NB4 (cell line): ENCODE results near the gene PRL.

Experiments used
- MYC ChIP-seq: IDR thresholded peaks from 2 replicates; pipeline ENCODE4 v1.6.1; 2011; ENCODE audit warnings: low read depth, low read length
- POLR2A ChIP-seq: IDR thresholded peaks from 2 replicates; pipeline ENCODE4 v1.6.1; 2011; ENCODE audit warnings: mild to moderate bottlenecking; ENCODE audit not compliant: insufficient read length; ENCODE audit errors: extremely low read depth
- TF ChIP-seq, protein P1 (sequence below): IDR thresholded peaks from one replicate; pipeline ENCODE4 v1.5.1; 2012; ENCODE audit warnings: low read depth, low read length
- TF ChIP-seq, protein P2 (sequence below): IDR thresholded peaks from 2 replicates; pipeline ENCODE4 v1.6.1; 2011; ENCODE audit warnings: low read depth, low read length

DNA sequence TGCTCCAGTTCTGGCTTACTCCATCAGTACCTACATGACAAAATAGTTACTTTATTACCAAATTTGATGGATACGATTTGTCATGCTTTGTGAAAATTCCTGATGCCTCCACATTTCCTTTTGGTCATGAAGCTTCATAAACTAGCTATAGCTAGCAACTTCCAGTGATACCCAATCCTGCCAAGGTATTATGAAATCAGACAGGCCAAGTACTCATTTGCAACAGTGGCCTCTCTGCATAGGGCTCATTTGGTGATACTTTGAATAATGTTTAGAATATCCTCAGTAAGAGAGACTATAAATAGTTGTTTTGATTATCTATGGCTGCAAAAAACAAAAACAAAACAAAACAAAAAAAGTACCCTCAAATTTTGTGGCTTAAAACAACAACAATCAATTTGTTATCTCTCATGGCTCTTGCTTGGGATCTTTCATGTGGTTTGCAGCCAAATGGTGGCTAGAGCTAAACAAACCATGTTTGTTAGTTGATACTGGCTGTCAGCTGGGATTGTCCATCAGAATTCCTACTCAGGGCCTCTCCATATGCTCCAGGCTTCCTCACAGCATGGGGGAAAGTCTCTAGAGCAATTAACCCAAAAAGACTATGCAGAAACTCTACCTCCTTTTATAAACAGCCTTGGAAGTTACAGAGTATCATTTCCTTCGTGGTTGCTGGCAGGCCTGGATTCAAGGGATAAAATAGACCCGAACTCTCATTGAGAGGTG lies 10.1 kb upstream of the PRL start:
- TF ChIP-seq, protein P1, sequence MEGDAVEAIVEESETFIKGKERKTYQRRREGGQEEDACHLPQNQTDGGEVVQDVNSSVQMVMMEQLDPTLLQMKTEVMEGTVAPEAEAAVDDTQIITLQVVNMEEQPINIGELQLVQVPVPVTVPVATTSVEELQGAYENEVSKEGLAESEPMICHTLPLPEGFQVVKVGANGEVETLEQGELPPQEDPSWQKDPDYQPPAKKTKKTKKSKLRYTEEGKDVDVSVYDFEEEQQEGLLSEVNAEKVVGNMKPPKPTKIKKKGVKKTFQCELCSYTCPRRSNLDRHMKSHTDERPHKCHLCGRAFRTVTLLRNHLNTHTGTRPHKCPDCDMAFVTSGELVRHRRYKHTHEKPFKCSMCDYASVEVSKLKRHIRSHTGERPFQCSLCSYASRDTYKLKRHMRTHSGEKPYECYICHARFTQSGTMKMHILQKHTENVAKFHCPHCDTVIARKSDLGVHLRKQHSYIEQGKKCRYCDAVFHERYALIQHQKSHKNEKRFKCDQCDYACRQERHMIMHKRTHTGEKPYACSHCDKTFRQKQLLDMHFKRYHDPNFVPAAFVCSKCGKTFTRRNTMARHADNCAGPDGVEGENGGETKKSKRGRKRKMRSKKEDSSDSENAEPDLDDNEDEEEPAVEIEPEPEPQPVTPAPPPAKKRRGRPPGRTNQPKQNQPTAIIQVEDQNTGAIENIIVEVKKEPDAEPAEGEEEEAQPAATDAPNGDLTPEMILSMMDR = no peak
- TF ChIP-seq POLR2A = no peak
- TF ChIP-seq, protein P2, sequence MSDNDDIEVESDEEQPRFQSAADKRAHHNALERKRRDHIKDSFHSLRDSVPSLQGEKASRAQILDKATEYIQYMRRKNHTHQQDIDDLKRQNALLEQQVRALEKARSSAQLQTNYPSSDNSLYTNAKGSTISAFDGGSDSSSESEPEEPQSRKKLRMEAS = no peak
- no peak for TF ChIP-seq MYC
